Measurements from ENCODE around the gene TEPSIN.

GRCh38 chr17:81186203-81186602 lies 52.7 kb downstream of the TEPSIN start:
- no peak for TF ChIP-seq CTCF (IDR thresholded peaks at IDR 0.05)
- no peak for TF ChIP-seq POLR2A (IDR thresholded peaks at IDR 0.05)
- no peak for TF ChIP-seq EP300 (IDR thresholded peaks at IDR 0.05)

All from ovary (tissue), 3 donors.